Effector memory CD8-positive, alpha-beta T cell (primary cell): ENCODE results near the gene TBX20.

Experiments used
- ATAC-seq: fragments of 150-1000 bp; cut with Tn5 transposase; replicated peaks from 2 replicates; pipeline ENCODE4 v1.10.0; 2021; ENCODE audit warnings: mild to moderate bottlenecking, moderate library complexity
- DNase-seq, 3 experiments: peaks; one replicate each; pipeline ENCODE4 v3.0.0; 2021
- H3K27ac Mint-ChIP-seq, 2 donors: one replicate each; pipeline ENCODE4 v1.8.0; 2022; ENCODE audit warnings: mild to moderate bottlenecking in 2 of 2, mixed read lengths in 2 of 2, moderate library complexity in 2 of 2
- H3K27me3 Mint-ChIP-seq, 2 donors: one replicate each; pipeline ENCODE4 v1.8.0; 2022; ENCODE audit warnings: mixed read lengths in 2 of 2
- H3K36me3 Mint-ChIP-seq: one replicate; pipeline ENCODE4 v1.8.0; 2022; ENCODE audit warnings: mild to moderate bottlenecking, moderate library complexity, mixed read lengths; ENCODE audit not compliant: insufficient read depth
- H3K4me1 Mint-ChIP-seq, 2 donors: one replicate each; pipeline ENCODE4 v1.8.0; 2022; ENCODE audit warnings: low read depth in 2 of 2, mixed read lengths in 2 of 2
- H3K4me3 Mint-ChIP-seq, 2 donors: one replicate each; pipeline ENCODE4 v1.8.0; 2022; ENCODE audit warnings: mild to moderate bottlenecking in 2 of 2, mixed read lengths in 2 of 2, moderate library complexity in 2 of 2
- H3K9me3 Mint-ChIP-seq, 2 donors: one replicate each; pipeline ENCODE4 v1.8.0; 2022; ENCODE audit warnings: mixed read lengths in 2 of 2
- total RNA-seq, 9 experiments: gene quantifications; one replicate each; lab custom pipeline; 2026; lab: John Stamatoyannopoulos, UW

TBX20 gene, protein sequence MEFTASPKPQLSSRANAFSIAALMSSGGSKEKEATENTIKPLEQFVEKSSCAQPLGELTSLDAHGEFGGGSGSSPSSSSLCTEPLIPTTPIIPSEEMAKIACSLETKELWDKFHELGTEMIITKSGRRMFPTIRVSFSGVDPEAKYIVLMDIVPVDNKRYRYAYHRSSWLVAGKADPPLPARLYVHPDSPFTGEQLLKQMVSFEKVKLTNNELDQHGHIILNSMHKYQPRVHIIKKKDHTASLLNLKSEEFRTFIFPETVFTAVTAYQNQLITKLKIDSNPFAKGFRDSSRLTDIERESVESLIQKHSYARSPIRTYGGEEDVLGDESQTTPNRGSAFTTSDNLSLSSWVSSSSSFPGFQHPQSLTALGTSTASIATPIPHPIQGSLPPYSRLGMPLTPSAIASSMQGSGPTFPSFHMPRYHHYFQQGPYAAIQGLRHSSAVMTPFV
- total RNA-seq, result 0 to 3.7 (median 0.25) reads per million in 9 experiments

GRCh38 chr7:35253710-35254495, at the start of gene TBX20:
TBX20 (minus strand) TSS chr7:35254100; CDS start chr7:35253620, 480 bp downstream.
- H3K36me3 Mint-ChIP-seq, result peaks cover 6% of the 10 kb centered on the region
- ATAC-seq (peak; percentile 36), DNase-seq (no peak)
- peaks cover 79 to 95% of the 10 kb centered on the region in 2 donors for H3K27me3 Mint-ChIP-seq
- no peaks in the 10 kb centered on the region for H3K9me3 Mint-ChIP-seq
- peak within 1 kb of the TSS; percentile 59 to 63 for H3K4me3 Mint-ChIP-seq
- H3K27ac Mint-ChIP-seq, result no peak within 1 kb of the TSS
- H3K4me1 Mint-ChIP-seq, result peaks cover 4 to 7% of the 10 kb centered on the region in 2 donors

DNA sequence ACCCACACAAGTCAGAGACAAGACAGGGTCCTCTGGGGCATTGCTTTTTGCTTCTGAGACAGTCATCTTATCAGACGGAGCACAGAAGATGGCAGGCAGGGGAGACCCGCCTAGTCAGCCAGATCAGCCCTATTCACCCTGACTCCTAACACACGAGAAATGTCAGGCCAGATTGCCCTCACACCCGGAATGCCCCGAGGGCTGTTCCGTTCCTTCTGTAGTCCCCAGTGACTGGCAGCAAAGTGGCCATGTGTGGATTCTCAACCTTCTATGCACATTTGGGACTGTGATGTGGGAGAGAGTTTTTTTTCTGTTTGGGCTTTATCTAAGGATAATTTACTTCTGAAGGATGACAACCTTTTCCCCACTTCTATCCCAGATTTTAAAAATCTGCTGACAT, 35.5 kb upstream of the TBX20 start:
- Mint-ChIP-seq H3K27me3 (peaks cover 21 to 25% of the 10 kb centered on the region in 2 donors), H3K4me1 (no peaks in the 10 kb centered on the region), H3K4me3 (no peak overlapping the region), H3K9me3 (peaks cover 0 to 5% of the 10 kb centered on the region in 2 donors), H3K27ac (no peak overlapping the region), H3K36me3 (no peaks in the 10 kb centered on the region)
- no peak for DNase-seq
- no peak for ATAC-seq

- Mint-ChIP-seq H3K36me3 (no peaks in the 10 kb centered on the region), H3K4me3 (no peak overlapping the region), H3K9me3 (peaks cover 0 to 5% of the 10 kb centered on the region in 2 donors), H3K27me3 (peaks cover 29 to 39% of the 10 kb centered on the region in 2 donors), H3K27ac (no peak overlapping the region), H3K4me1 (no peaks in the 10 kb centered on the region)
- no peak for DNase-seq
- no peak for ATAC-seq
Measured at GRCh38 chr7:35286986-35287385, 33.1 kb upstream of the TBX20 start.

DNA sequence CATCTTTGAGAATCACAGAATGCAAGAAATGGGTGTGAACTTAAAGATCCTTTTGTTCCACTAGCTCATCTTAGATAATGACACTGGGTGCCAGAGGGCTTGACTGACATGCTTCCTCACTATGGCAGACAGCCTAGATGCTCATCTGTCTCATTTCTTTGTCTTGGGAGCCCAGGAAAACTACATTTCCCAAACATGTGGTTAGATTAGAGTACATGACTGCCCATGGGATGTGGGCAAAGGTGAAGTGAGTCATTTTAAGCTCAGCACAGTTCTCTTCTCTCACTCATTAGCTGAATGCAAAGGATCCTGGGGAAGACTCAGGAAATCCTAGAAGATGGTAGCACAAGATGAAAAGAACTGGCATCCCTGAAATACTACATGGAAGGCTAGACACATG, 32.5 kb upstream of the TBX20 start:
- H3K27me3 Mint-ChIP-seq, result peaks cover 30 to 45% of the 10 kb centered on the region in 2 donors
- peaks cover 0 to 5% of the 10 kb centered on the region in 2 donors for H3K9me3 Mint-ChIP-seq
- H3K36me3 Mint-ChIP-seq, result no peaks in the 10 kb centered on the region
- DNase-seq (no peak), ATAC-seq (no peak)
- H3K4me1 Mint-ChIP-seq, result no peaks in the 10 kb centered on the region
- H3K4me3 Mint-ChIP-seq, result no peak overlapping the region
- no peak overlapping the region for H3K27ac Mint-ChIP-seq

DNA sequence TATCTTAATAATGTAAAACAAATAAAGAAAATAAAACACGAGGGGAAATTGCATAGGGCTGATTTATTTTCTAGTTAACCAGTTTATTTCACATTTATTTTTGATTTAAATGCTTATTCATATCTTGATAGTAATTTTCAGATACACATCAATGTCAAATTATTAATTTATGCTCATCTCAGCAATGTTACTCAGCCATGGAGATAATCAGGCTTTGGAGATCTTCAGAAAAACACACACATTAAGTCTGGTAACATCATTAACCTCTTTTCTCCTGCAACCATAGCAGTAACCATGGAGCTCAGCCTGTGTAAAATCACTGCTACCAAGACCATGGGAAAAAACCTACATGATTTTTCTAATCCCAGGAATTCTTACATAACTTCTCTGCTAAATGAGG, 31.9 kb upstream of the TBX20 start:
- DNase-seq (no peak), ATAC-seq (no peak)
- Mint-ChIP-seq H3K27ac (no peak overlapping the region), H3K4me3 (no peak overlapping the region), H3K9me3 (peaks cover 0 to 5% of the 10 kb centered on the region in 2 donors), H3K4me1 (no peaks in the 10 kb centered on the region), H3K36me3 (no peaks in the 10 kb centered on the region), H3K27me3 (peaks cover 36 to 51% of the 10 kb centered on the region in 2 donors)

- no peak for ATAC-seq
Measured at GRCh38 chr7:35280902-35281301, 27.0 kb upstream of the TBX20 start.

DNA sequence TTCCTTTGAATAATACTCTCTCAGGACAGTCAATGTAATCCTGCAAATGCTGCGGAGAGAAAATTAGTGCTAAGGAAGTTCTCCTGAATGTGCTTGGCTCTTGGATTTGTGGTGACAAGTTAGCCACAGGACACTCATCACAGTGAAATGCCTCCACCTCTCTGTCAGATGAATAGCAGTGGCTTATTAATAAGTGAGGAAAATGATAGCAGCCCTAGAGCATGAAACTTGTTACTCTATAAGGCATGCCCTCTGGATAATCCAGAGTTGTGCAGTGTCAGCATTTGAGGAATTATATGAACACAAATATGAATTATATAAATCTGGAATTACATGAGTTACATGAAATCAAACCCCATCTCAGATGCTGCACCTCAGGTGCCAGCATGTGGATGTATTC, 23.5 kb upstream of the TBX20 start:
- H3K36me3 Mint-ChIP-seq, result peaks cover 2% of the 10 kb centered on the region
- ATAC-seq, result no peak
- no peak overlapping the region for H3K4me3 Mint-ChIP-seq
- no peak overlapping the region for H3K27ac Mint-ChIP-seq
- H3K9me3 Mint-ChIP-seq, result no peaks in the 10 kb centered on the region
- no peak for DNase-seq
- no peaks in the 10 kb centered on the region for H3K4me1 Mint-ChIP-seq
- peaks cover 36 to 66% of the 10 kb centered on the region in 2 donors for H3K27me3 Mint-ChIP-seq

More at GRCh38 chr7:35280902-35281301, 27.0 kb upstream of the TBX20 start:
- Mint-ChIP-seq H3K27ac (no peak overlapping the region), H3K4me1 (no peaks in the 10 kb centered on the region), H3K27me3 (peaks cover 25 to 57% of the 10 kb centered on the region in 2 donors), H3K9me3 (no peaks in the 10 kb centered on the region), H3K4me3 (no peak overlapping the region), H3K36me3 (peaks cover 2% of the 10 kb centered on the region)
- no peak for DNase-seq

GRCh38 chr7:35272246-35272645, 18.3 kb upstream of the TBX20 start:
- H3K27ac Mint-ChIP-seq, result no peak overlapping the region
- H3K4me1 Mint-ChIP-seq, result no peaks in the 10 kb centered on the region
- no peaks in the 10 kb centered on the region for H3K36me3 Mint-ChIP-seq
- H3K9me3 Mint-ChIP-seq, result no peaks in the 10 kb centered on the region
- ATAC-seq (no peak), DNase-seq (no peak)
- peaks cover 50 to 57% of the 10 kb centered on the region in 2 donors for H3K27me3 Mint-ChIP-seq
- H3K4me3 Mint-ChIP-seq, result no peak overlapping the region

DNA sequence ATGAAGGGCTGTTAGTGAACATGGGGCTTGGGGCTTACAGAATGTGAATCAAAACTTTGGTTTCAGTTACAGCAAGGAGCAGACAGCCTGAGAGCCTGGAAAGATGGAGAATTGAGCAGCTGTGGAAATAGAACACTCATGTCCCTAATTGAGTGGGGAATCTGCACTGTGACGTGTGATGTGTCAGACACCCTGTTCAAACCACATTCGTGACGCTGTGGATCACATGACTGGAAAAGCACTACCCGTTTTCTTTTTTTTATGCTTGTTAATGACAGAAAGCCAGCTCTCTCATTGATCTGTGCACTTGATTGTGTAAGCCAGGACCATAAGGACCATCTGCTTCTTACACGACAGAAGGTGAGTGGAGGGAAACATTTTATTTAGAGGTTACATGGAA, 15.1 kb upstream of the TBX20 start:
- Mint-ChIP-seq H3K4me3 (no peak overlapping the region), H3K27me3 (peaks cover 67 to 71% of the 10 kb centered on the region in 2 donors), H3K9me3 (no peaks in the 10 kb centered on the region), H3K36me3 (no peaks in the 10 kb centered on the region), H3K27ac (no peak overlapping the region), H3K4me1 (no peaks in the 10 kb centered on the region)
- no peak for ATAC-seq
- no peak for DNase-seq

- Mint-ChIP-seq H3K36me3 (no peaks in the 10 kb centered on the region), H3K9me3 (no peaks in the 10 kb centered on the region), H3K4me1 (no peaks in the 10 kb centered on the region), H3K27ac (no peak overlapping the region), H3K27me3 (peaks cover 69 to 71% of the 10 kb centered on the region in 2 donors), H3K4me3 (no peak overlapping the region)
- ATAC-seq, result no peak
- no peak for DNase-seq
Measured at GRCh38 chr7:35267411-35267810, 13.5 kb upstream of the TBX20 start.

- no peak overlapping the region for H3K4me3 Mint-ChIP-seq
- DNase-seq, result no peak
- peaks cover 80 to 86% of the 10 kb centered on the region in 2 donors for H3K27me3 Mint-ChIP-seq
- peaks cover 0 to 2% of the 10 kb centered on the region in 2 donors for H3K4me1 Mint-ChIP-seq
- no peaks in the 10 kb centered on the region for H3K9me3 Mint-ChIP-seq
- no peak overlapping the region for H3K27ac Mint-ChIP-seq
- no peak for ATAC-seq
- peaks cover 4% of the 10 kb centered on the region for H3K36me3 Mint-ChIP-seq
Measured at GRCh38 chr7:35263396-35263795, 9.5 kb upstream of the TBX20 start.

DNA sequence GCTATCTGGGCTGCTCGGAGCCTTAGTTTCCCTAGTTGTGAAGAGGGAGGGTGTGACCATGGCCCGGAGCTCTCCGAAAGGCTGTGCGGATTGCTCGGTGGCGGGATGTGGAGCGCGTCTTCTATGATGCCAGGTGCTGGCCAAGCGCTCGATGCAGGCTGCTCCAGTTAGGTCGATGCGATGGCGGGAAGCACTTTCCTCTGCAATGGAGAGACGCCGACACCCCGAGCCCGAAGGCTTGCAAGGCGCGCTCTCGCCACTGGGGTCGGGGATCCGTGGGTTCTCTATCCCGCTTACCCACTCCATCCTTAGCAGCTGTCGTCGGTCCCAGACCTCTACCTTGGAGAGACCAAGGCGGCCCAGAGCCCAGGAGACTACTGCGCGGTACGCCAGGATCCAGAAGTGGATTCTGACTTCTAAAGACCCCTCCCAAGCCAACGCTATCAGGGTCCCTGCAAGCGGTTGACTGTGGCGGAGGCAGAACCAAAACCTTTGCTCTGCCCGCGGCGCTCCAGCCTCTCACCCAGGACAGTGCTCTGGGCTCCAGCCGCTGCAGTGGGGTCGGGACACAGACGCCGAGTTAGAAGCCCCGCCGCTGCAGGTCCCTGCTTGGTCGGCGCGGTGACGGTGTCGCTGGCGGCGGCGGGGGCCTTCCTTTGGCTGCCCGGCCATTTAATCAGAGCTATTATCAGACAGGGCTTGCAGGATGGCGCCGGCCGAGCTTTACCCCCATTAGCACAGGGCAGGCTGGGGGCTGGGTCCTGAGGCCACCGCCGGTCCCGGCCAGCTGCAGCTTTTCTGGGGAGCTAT, 7.8 kb upstream of the TBX20 start:
- no peak overlapping the region for H3K27ac Mint-ChIP-seq
- DNase-seq (no peak), ATAC-seq (no peak)
- H3K4me1 Mint-ChIP-seq, result peaks cover 0 to 3% of the 10 kb centered on the region in 2 donors
- peaks cover 4% of the 10 kb centered on the region for H3K36me3 Mint-ChIP-seq
- H3K27me3 Mint-ChIP-seq, result peaks cover 84 to 94% of the 10 kb centered on the region in 2 donors
- H3K4me3 Mint-ChIP-seq, result no peak overlapping the region
- H3K9me3 Mint-ChIP-seq, result no peaks in the 10 kb centered on the region

- Mint-ChIP-seq H3K4me1 (peaks cover 0 to 3% of the 10 kb centered on the region in 2 donors), H3K4me3 (no peak overlapping the region), H3K36me3 (peaks cover 4% of the 10 kb centered on the region), H3K9me3 (no peaks in the 10 kb centered on the region), H3K27ac (no peak overlapping the region), H3K27me3 (peaks cover 87 to 95% of the 10 kb centered on the region in 2 donors)
- DNase-seq (no peak), ATAC-seq (no peak)
Measured at GRCh38 chr7:35261041-35261440, 7.1 kb upstream of the TBX20 start.
